Neural crest cell (in vitro differentiated cells): ENCODE results near the gene TSPYL2. TPM values are rescaled to one million over a fixed set of nuclear protein-coding genes. Genes with fewer than 3 reads are reported as not detected.

Source experiments
- DNase-seq: peaks from one replicate; pipeline ENCODE4 v3.0.0; 2021; ENCODE audit warnings: low read depth, mixed read lengths, low spot score
- H3K27ac Mint-ChIP-seq: one replicate; pipeline ENCODE4 v1.8.0; 2021; ENCODE audit warnings: mild to moderate bottlenecking, mixed read lengths; ENCODE audit not compliant: unreplicated experiment
- H3K27me3 Mint-ChIP-seq: 2 replicates; pipeline ENCODE4 v1.8.0; 2021; ENCODE audit warnings: low read depth, mild to moderate bottlenecking, mixed read lengths
- H3K36me3 Mint-ChIP-seq: 2 replicates; pipeline ENCODE4 v1.8.0; 2021; ENCODE audit warnings: low read depth, mild to moderate bottlenecking, mixed read lengths
- H3K4me1 Mint-ChIP-seq: 2 replicates; pipeline ENCODE4 v1.8.0; 2021; ENCODE audit warnings: mixed read lengths
- H3K4me3 Mint-ChIP-seq: one replicate; pipeline ENCODE4 v1.8.0; 2021; ENCODE audit warnings: mild to moderate bottlenecking, mixed read lengths
- H3K9me3 Mint-ChIP-seq: 2 replicates; pipeline ENCODE4 v1.8.0; 2021; ENCODE audit warnings: mixed read lengths
- CTCF ChIP-seq: fragments of 200-600 bp; sonication (generic); conservative IDR thresholded peaks from 2 replicates; pipeline ENCODE4 v1.5.0; 2021; ENCODE audit warnings: antibody characterized with exemption, mild to moderate bottlenecking
- total RNA-seq: library from RNA; stranded (reverse); gene quantifications from 2 replicates; pipeline ENCODE4 v1.2.1, GENCODE V29; 2021

TSPYL2 gene
- total RNA-seq, 1 donor from 2014 or later = 17.9 TPM

DNA sequence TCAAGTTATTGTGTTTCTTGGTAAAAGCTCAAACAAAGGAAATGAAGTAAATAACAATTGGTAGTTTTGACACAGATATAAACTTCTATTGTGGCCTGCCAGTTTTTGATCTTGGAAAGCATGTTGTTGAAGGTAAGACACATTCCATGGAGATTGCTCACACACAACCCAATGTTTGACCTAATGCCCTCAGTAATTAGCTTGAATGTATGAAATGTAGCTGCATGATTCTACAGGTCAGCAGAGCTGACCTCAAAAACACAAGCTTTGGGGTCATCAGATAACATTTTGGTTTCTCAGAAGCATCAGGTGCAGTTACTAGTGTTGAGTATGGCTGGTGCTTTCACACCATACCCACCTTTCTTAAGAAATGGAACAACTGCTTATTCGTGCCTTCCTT lies 17.1 kb upstream of the TSPYL2 start:
- Mint-ChIP-seq H3K27me3 (no peaks in the 10 kb centered on the region), H3K36me3 (peaks cover 10% of the 10 kb centered on the region), H3K4me1 (no peaks in the 10 kb centered on the region), H3K27ac (no peak overlapping the region), H3K4me3 (no peak overlapping the region), H3K9me3 (peaks cover 2% of the 10 kb centered on the region)
- no peak for TF ChIP-seq CTCF
- no peak for DNase-seq

GRCh38 chrX:53071064-53071463 lies 11.1 kb upstream of the TSPYL2 start:
- H3K36me3 Mint-ChIP-seq = peaks cover 10% of the 10 kb centered on the region
- no peak for TF ChIP-seq CTCF
- DNase-seq = no peak
- no peak overlapping the region for H3K27ac Mint-ChIP-seq
- no peaks in the 10 kb centered on the region for H3K27me3 Mint-ChIP-seq
- H3K9me3 Mint-ChIP-seq = no peaks in the 10 kb centered on the region
- H3K4me1 Mint-ChIP-seq = peaks cover 16% of the 10 kb centered on the region
- H3K4me3 Mint-ChIP-seq = no peak overlapping the region

DNA sequence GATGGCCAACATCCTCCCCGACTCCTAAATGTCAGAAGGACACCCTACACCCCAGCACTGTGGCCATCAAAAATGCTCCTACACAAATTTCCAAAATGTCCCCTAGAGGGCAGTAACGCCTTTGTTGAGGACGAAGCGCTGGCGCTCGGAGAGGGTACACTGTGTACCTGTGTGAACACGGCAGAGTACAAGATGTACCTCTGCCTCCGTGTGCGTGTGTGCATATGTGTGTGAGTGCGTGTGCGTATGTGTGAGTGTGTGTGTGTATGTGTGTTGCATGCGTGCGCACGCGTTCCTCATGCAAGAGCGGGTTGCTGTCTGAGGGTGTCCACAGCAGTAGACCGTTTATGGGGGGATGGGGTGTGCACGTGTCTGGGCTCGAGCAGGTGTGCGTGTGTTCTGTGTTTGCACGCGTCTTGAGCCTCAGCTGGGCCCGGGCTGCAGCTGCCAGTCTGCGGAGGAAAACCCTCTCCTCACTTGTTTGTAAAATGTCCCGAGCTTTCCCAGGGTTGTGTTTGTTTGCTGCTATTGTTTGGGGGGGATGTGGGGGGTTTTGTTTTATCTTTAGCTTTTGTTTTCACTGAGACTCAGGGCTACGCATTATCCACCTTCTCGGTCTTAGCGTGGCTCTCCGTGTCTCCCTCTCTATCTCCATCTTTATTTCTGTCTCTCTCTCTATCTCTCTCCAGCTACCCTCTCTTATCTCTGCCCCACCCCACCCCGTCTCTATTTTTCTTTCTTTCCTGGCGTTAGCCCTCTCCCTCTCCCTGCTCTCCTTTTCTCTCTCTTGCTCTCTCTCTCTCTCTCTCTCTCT lies 10.4 kb upstream of the TSPYL2 start:
- H3K4me3 Mint-ChIP-seq = peak overlapping the region; percentile 62
- no peaks in the 10 kb centered on the region for H3K9me3 Mint-ChIP-seq
- H3K36me3 Mint-ChIP-seq = peaks cover 10% of the 10 kb centered on the region
- H3K27me3 Mint-ChIP-seq = no peaks in the 10 kb centered on the region
- no peak for DNase-seq
- peak; percentile 69 for TF ChIP-seq CTCF
- H3K4me1 Mint-ChIP-seq = peaks cover 16% of the 10 kb centered on the region
- no peak overlapping the region for H3K27ac Mint-ChIP-seq

GRCh38 chrX:53072418-53073114 lies 9.6 kb upstream of the TSPYL2 start:
- H3K4me3 Mint-ChIP-seq = no peak overlapping the region
- H3K9me3 Mint-ChIP-seq = no peaks in the 10 kb centered on the region
- no peak overlapping the region for H3K27ac Mint-ChIP-seq
- peaks cover 8% of the 10 kb centered on the region for H3K36me3 Mint-ChIP-seq
- no peak for DNase-seq
- peaks cover 16% of the 10 kb centered on the region for H3K4me1 Mint-ChIP-seq
- H3K27me3 Mint-ChIP-seq = no peaks in the 10 kb centered on the region
- no peak for TF ChIP-seq CTCF

DNA sequence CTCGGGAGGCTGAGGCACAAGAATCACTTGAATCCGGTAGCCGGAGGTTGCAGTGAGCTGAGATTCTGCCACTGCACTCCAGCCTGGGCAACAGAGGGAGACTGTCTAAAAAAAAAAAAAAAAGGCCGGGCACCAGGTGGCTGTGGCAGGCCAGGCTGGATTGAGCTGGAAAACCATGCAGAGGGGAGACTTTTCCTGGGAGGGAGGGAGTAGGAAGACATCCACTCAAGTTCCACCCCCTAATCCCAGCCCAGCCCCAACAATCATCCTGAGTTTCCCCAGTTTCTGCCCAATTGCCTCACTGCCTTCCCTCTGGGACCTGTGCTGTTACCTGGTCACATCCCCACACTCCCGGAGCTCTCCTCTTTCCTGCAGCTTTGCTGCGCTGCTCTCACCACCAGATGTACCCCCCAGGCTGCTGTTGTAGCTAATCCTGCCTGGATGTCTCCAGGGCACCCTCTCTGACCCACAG lies 9.0 kb upstream of the TSPYL2 start:
- H3K9me3 Mint-ChIP-seq = no peaks in the 10 kb centered on the region
- no peaks in the 10 kb centered on the region for H3K27me3 Mint-ChIP-seq
- peaks cover 16% of the 10 kb centered on the region for H3K4me1 Mint-ChIP-seq
- H3K4me3 Mint-ChIP-seq = peak overlapping the region; percentile 59
- no peak for DNase-seq
- no peak for TF ChIP-seq CTCF
- H3K27ac Mint-ChIP-seq = no peak overlapping the region
- H3K36me3 Mint-ChIP-seq = peaks cover 8% of the 10 kb centered on the region
